Left ventricle myocardium superior (tissue), 1 donor: ENCODE data around the gene KRTAP10-3. TPM values are rescaled to one million over a fixed set of nuclear protein-coding genes. Genes with fewer than 3 reads are reported as not detected.
A peak's percentile ranks its signal among the peaks of the same experiment; 100 is the strongest.

Experiments
- ATAC-seq: fragments of 200-7000 bp; cut with Tn5 transposase; one replicate; pipeline ENCODE4 v1.9.1; 2020; ENCODE audit warnings: mild to moderate bottlenecking, moderate library complexity
- DNase-seq: peaks from one replicate; pipeline ENCODE4 v3.0.0-alpha.2; 2020
- intact Hi-C: fragments of 100-400 bp; cut with micrococcal nuclease; formaldehyde crosslinking; loops from one replicate; pipeline ENCODE4 v1.11.0; 2022
- total RNA-seq: library from RNA; stranded (reverse); fragmentation: NEBNext Ultra II Directional; extraction: Animal tissue kit (Norgen Biotek cat#: 25700); gene quantifications from one replicate; pipeline ENCODE4 v1.2.1, GENCODE V29; 2021
- donor health status: DM: no; HTN: yes; CAD: no; lungs with severe emphysema.

Gene KRTAP10-3
- total RNA-seq, 1 donor from 2014 or later = not detected

DNA sequence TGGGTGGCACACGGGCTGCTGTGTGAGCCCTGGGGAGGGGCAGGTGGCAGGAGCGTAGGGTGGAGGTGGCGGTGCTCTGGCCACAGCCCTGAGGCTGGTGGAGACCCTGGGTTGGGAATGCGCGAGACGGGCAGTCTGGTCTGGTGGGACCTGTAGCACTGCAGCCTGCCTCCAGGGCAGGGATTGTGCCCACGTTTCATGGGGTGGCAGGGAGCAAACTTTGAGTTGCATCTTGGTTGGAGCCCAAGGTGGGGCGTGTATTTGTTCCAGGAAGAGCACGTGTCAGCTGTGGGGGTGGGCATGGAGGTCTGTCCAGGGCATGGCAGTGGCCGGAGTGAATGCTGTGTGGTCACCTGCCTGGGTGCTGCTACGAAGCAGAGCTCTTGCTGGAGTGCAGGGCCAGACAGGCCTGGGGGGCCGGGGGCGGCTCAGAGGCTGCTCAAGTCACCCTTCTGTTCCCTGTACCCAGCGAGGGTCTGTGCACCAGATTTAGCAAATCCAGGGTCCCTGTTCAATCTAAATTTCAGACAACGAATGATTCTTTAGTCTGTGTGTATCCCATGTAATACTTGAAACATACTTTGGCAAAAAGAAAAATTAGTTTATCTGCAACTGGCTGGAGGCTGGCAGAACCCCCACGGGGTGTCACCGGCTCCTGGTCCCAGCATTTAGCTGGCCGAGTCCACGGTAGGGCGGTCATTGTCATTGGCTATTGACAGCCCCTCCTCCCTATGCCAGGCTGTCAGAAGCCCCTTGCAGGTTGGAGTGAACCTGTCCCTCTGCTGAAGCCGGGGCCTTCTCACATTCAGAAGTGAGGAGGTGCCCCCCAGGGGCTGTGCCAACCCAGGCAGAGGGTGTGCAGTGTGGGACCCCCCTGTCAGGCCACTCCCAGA lies 45.9 kb downstream of the KRTAP10-3 start:
- no peak for DNase-seq
- intact Hi-C loops = no loop called here
- no peak for ATAC-seq

GRCh38 chr21:44511938-44512275 lies 46.7 kb downstream of the KRTAP10-3 start:
- intact Hi-C loops = no loop called here
- ATAC-seq = no peak
- DNase-seq = no peak

DNA sequence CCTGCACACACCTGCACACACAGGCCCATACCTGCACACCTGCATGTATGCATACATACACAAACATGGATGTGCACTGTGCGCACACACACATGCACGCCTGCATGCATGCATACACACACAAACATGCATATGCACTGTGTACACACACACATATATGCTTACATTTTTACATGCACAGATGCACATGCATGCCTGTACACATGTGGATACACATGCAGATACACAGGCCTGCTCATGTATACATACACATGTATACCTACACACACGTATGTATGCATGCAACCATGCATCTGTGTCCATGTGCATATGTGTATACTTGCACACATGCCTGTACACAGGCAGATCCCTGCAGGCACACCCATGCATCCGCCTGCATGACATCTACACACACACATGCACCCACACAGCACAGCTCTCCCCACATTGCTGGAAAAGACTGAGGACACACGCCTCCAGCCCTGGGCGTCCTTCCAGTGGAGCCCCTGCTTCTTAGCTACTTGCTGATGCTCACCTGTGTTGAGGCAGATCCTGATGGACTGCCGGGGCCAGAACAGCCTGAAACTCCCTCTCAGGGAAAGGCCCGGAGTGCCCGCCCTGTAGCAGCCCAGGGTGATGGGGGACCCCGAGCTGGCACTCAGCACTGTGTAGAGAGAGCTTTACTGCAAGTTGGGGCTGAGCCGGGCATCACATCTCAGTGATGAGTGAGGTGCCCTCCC lies 47.2 kb downstream of the KRTAP10-3 start:
- ATAC-seq (no peak), DNase-seq (no peak)
- intact Hi-C loops = no loop called here

GRCh38 chr21:44510508-44511218 lies 47.9 kb downstream of the KRTAP10-3 start:
- peak; percentile 72 for DNase-seq
- ATAC-seq = peak; percentile 71
- intact Hi-C loops = no loop called here

GRCh38 chr21:44510109-44510507 lies 48.5 kb downstream of the KRTAP10-3 start:
- DNase-seq (no peak), ATAC-seq (no peak)
- intact Hi-C loops = no loop called here

- peak; percentile 91 for DNase-seq
- peak; percentile 93 for ATAC-seq
- intact Hi-C loops = no loop called here
These were observed 49.1 kb downstream of the KRTAP10-3 start for GRCh38 chr21:44509539-44509938.

- ATAC-seq (no peak), DNase-seq (peak; percentile 6)
- intact Hi-C loops = no loop called here
These were observed 49.7 kb downstream of the KRTAP10-3 start for GRCh38 chr21:44508711-44509445.

GRCh38 chr21:44508426-44508710 lies 50.2 kb downstream of the KRTAP10-3 start:
- DNase-seq = peak; percentile 6
- no peak for ATAC-seq
- intact Hi-C loops = no loop called here

Other genes with a start within 250 kb of the KRTAP10-3 start
- gene CFAP410, start 219.4 kb downstream of the KRTAP10-3 start, total RNA-seq = 14.9 TPM
- 1.5 TPM for gene TRPM2, start 205.2 kb downstream of the KRTAP10-3 start, total RNA-seq
- 2.1 TPM for gene LRRC3, start 103.3 kb downstream of the KRTAP10-3 start, total RNA-seq
- not detected for gene KRTAP10-1, start 18.6 kb downstream of the KRTAP10-3 start, total RNA-seq
- not detected for gene KRTAP10-2, start 7.3 kb downstream of the KRTAP10-3 start, total RNA-seq
- gene KRTAP10-4, start 14.9 kb upstream of the KRTAP10-3 start, total RNA-seq = not detected
- gene KRTAP10-5, start 21.8 kb upstream of the KRTAP10-3 start, total RNA-seq = not detected
- gene KRTAP10-6, start 33.7 kb upstream of the KRTAP10-3 start, total RNA-seq = not detected
- not detected for gene KRTAP10-7, start 41.8 kb upstream of the KRTAP10-3 start, total RNA-seq
- not detected for gene KRTAP10-8, start 53.3 kb upstream of the KRTAP10-3 start, total RNA-seq
- gene KRTAP10-9, start 68.3 kb upstream of the KRTAP10-3 start, total RNA-seq = not detected
- gene KRTAP10-10, start 78.6 kb upstream of the KRTAP10-3 start, total RNA-seq = not detected
- not detected for gene KRTAP10-11, start 87.6 kb upstream of the KRTAP10-3 start, total RNA-seq
- gene KRTAP12-4, start 95.9 kb upstream of the KRTAP10-3 start, total RNA-seq = not detected
- gene KRTAP12-3, start 99.1 kb upstream of the KRTAP10-3 start, total RNA-seq = not detected
- not detected for gene KRTAP12-2, start 108.1 kb upstream of the KRTAP10-3 start, total RNA-seq
- gene KRTAP12-1, start 123.4 kb upstream of the KRTAP10-3 start, total RNA-seq = not detected
- gene KRTAP10-12, start 138.4 kb upstream of the KRTAP10-3 start, total RNA-seq = not detected
- 2.7 TPM for gene TSPEAR, start 152.8 kb upstream of the KRTAP10-3 start, total RNA-seq
- 70.0 TPM for gene UBE2G2, start 243.0 kb upstream of the KRTAP10-3 start, total RNA-seq